WTC11 (cell line): ENCODE measurements around the gene SEZ6.

ENCODE experiments used
- FOXJ3 ChIP-seq: sonication (generic); formaldehyde crosslinking; IDR thresholded peaks from 2 replicates; pipeline ENCODE4 v1.9.0; 2021; ENCODE audit warnings: missing genetic modification reagents, mild to moderate bottlenecking, borderline replicate concordance
- IRF2 ChIP-seq: sonication (generic); formaldehyde crosslinking; IDR thresholded peaks from 2 replicates; pipeline ENCODE4 v1.8.0; 2022; ENCODE audit warnings: low read depth, missing genetic modification reagents, borderline replicate concordance
- JUN ChIP-seq: sonication (generic); formaldehyde crosslinking; IDR thresholded peaks from 2 replicates; pipeline ENCODE4 v1.8.0; 2023; ENCODE audit warnings: mild to moderate bottlenecking, missing genetic modification reagents
- NR3C1 ChIP-seq: sonication (generic); formaldehyde crosslinking; conservative IDR thresholded peaks from 2 replicates; pipeline ENCODE4 v1.8.1; 2023; ENCODE audit warnings: low read depth, mild to moderate bottlenecking, missing genetic modification reagents
- OVOL2 ChIP-seq: fragments of 250-450 bp; sonication (Bioruptor Pico); IDR thresholded peaks from 2 replicates; pipeline ENCODE4 v1.9.0; 2021; ENCODE audit warnings: mild to moderate bottlenecking, borderline replicate concordance
- SP1 ChIP-seq: sonication (generic); formaldehyde crosslinking; conservative IDR thresholded peaks from 2 replicates; pipeline ENCODE4 v1.8.1; 2022; ENCODE audit warnings: missing genetic modification reagents
- TCF7 ChIP-seq: sonication (generic); formaldehyde crosslinking; IDR thresholded peaks from 2 replicates; pipeline ENCODE4 v1.8.0; 2022; ENCODE audit warnings: mild to moderate bottlenecking, low read depth, missing genetic modification reagents, moderate library complexity
- TP53 ChIP-seq: sonication (generic); formaldehyde crosslinking; IDR thresholded peaks from 2 replicates; pipeline ENCODE4 v1.8.1; 2023; ENCODE audit warnings: mild to moderate bottlenecking, missing genetic modification reagents
- TF ChIP-seq, protein P1 (sequence below): fragments of 200-600 bp; IDR thresholded peaks from 2 replicates; pipeline ENCODE4 v1.8.0; 2022; ENCODE audit warnings: antibody characterized with exemption
- TF ChIP-seq, protein P2 (sequence below): sonication (generic); formaldehyde crosslinking; IDR thresholded peaks from 2 replicates; pipeline ENCODE4 v1.8.1; 2023; ENCODE audit warnings: mild to moderate bottlenecking, missing genetic modification reagents
- TF ChIP-seq, protein P3 (sequence below): sonication (generic); formaldehyde crosslinking; IDR thresholded peaks from 2 replicates; pipeline ENCODE4 v1.8.1; 2023; ENCODE audit warnings: mild to moderate bottlenecking, missing genetic modification reagents, moderate library complexity
- TF ChIP-seq, protein P4 (sequence below): sonication (generic); formaldehyde crosslinking; IDR thresholded peaks from 2 replicates; pipeline ENCODE4 v1.8.0; 2022; ENCODE audit warnings: mild to moderate bottlenecking, missing genetic modification reagents

DNA sequence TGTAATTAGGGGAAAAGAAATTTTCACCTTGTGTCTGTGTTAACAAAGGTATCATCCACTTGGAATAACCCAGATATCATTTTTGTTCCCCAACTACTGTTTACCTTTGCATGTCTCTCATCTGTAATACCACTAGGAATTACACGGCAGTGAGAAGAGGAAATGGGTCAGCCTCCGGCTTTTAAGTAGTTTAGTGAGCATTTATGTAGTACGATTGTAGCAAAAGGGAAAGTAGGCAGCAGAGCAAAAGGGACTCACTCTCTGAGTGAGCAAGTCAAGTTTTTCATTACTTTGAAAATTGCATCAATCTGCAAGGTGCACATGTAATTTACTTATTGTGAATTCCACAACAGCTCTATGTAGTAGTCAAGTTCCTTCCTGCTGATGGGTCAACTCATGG is 65.7 kb downstream of the SEZ6 start:
- TF ChIP-seq, protein P1, sequence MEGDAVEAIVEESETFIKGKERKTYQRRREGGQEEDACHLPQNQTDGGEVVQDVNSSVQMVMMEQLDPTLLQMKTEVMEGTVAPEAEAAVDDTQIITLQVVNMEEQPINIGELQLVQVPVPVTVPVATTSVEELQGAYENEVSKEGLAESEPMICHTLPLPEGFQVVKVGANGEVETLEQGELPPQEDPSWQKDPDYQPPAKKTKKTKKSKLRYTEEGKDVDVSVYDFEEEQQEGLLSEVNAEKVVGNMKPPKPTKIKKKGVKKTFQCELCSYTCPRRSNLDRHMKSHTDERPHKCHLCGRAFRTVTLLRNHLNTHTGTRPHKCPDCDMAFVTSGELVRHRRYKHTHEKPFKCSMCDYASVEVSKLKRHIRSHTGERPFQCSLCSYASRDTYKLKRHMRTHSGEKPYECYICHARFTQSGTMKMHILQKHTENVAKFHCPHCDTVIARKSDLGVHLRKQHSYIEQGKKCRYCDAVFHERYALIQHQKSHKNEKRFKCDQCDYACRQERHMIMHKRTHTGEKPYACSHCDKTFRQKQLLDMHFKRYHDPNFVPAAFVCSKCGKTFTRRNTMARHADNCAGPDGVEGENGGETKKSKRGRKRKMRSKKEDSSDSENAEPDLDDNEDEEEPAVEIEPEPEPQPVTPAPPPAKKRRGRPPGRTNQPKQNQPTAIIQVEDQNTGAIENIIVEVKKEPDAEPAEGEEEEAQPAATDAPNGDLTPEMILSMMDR = no peak
- TF ChIP-seq JUN (CRISPR knock-in tag) (no peak), OVOL2 (no peak), TCF7 (no peak), SP1 (CRISPR knock-in tag) (no peak), IRF2 (CRISPR knock-in tag) (no peak), FOXJ3 (no peak), NR3C1 (CRISPR knock-in tag) (no peak), TP53 (CRISPR knock-in tag) (no peak)
- TF ChIP-seq, protein P2, sequence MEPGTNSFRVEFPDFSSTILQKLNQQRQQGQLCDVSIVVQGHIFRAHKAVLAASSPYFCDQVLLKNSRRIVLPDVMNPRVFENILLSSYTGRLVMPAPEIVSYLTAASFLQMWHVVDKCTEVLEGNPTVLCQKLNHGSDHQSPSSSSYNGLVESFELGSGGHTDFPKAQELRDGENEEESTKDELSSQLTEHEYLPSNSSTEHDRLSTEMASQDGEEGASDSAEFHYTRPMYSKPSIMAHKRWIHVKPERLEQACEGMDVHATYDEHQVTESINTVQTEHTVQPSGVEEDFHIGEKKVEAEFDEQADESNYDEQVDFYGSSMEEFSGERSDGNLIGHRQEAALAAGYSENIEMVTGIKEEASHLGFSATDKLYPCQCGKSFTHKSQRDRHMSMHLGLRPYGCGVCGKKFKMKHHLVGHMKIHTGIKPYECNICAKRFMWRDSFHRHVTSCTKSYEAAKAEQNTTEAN (CRISPR knock-in tag) = no peak
- TF ChIP-seq, protein P3, sequence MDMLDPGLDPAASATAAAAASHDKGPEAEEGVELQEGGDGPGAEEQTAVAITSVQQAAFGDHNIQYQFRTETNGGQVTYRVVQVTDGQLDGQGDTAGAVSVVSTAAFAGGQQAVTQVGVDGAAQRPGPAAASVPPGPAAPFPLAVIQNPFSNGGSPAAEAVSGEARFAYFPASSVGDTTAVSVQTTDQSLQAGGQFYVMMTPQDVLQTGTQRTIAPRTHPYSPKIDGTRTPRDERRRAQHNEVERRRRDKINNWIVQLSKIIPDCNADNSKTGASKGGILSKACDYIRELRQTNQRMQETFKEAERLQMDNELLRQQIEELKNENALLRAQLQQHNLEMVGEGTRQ (CRISPR knock-in tag) = no peak
- TF ChIP-seq, protein P4, sequence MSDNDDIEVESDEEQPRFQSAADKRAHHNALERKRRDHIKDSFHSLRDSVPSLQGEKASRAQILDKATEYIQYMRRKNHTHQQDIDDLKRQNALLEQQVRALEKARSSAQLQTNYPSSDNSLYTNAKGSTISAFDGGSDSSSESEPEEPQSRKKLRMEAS (CRISPR knock-in tag) = no peak
